SK-N-SH (cell line): ENCODE measurements around the gene PSMB5. TPM values are rescaled to one million over a fixed set of nuclear protein-coding genes. Genes with fewer than 3 reads are reported as not detected.

Experiments
- CTCF ChIA-PET: fragments of 300-600, 350-600 bp; formaldehyde crosslinking; extraction: SDS; loops from one replicate; lab custom pipeline; 2021; lab: Yijun Ruan, JAX
- POLR2A ChIA-PET: fragments of 350-600 bp; sonication (Branson Sonifier 250); formaldehyde crosslinking; extraction: SDS; loops from one replicate; lab custom pipeline; 2020; ENCODE audit warnings: antibody characterized with exemption, inconsistent platforms; lab: Yijun Ruan, JAX
- DNase-seq: peaks from one replicate; pipeline ENCODE4 v3.0.0; 2012
- H2AFZ ChIP-seq: fragments of 200-600 bp; sonication (generic); 2 replicates; pipeline ENCODE4 v1.8.1; 2016; ENCODE audit warnings: antibody characterized with exemption, mild to moderate bottlenecking, low read depth
- H3F3A ChIP-seq: fragments of 200-600 bp; sonication (generic); replicated peaks from 2 replicates; pipeline ENCODE3; 2016; ENCODE audit warnings: antibody characterized with exemption, mild to moderate bottlenecking; ENCODE audit not compliant: insufficient read depth
- H3K27ac ChIP-seq, 2 experiments: fragments of 200-500 bp in 1 of 2; fragments of 200-600 bp in 1 of 2; sonication (Bioruptor generic) in 1 of 2; sonication (generic), shearing (Covaris generic) in 1 of 2; 2 replicates each; pipeline versions ENCODE4 v1.5.1 to v1.6.1; 2014 to 2016; ENCODE audit warnings: low read depth in 2 of 2, inconsistent platforms in 1 of 2, low read length in 1 of 2, mild to moderate bottlenecking in 1 of 2, mixed read lengths in 1 of 2
- H3K27me3 ChIP-seq: fragments of 200-600 bp; sonication (generic), shearing (Covaris generic); 2 replicates; pipeline ENCODE4 v1.6.1; 2016; ENCODE audit warnings: mixed run types; ENCODE audit not compliant: insufficient read depth
- H3K36me3 ChIP-seq, 2 experiments: fragments of 200-500 bp in 1 of 2; fragments of 200-600 bp in 1 of 2; sonication (Bioruptor generic) in 1 of 2; sonication (generic) in 1 of 2; replicated peaks in 1 of 2; 2 replicates each; pipeline versions ENCODE3 to v1.5.1; 2014 to 2016; ENCODE audit warnings: low read length in 1 of 2, mild to moderate bottlenecking in 1 of 2; ENCODE audit not compliant: insufficient read depth in 2 of 2, control insufficient read depth in 1 of 2
- H3K4me1 ChIP-seq, 2 experiments: fragments of 200-500 bp in 1 of 2; fragments of 200-600 bp in 1 of 2; sonication (Bioruptor generic) in 1 of 2; sonication (generic), shearing (Covaris generic) in 1 of 2; 2 replicates each; pipeline versions ENCODE4 v1.5.1 to v1.6.1; 2014 to 2016; ENCODE audit warnings: low read depth in 1 of 2, low read length in 1 of 2, mixed run types in 1 of 2; ENCODE audit not compliant: insufficient read depth in 2 of 2, control insufficient read depth in 1 of 2
- H3K4me2 ChIP-seq: fragments of 200-600 bp; sonication (generic), shearing (Covaris generic); 2 replicates; pipeline ENCODE4 v1.6.1; 2017; ENCODE audit warnings: mixed run types
- H3K4me3 ChIP-seq, 2 experiments: fragments of 200-500 bp in 1 of 2; fragments of 200-600 bp in 1 of 2; sonication (Bioruptor generic) in 1 of 2; sonication (generic), shearing (Covaris generic) in 1 of 2; 2 replicates each; pipeline versions ENCODE4 v1.5.1 to v1.8.1; 2014 to 2016; ENCODE audit warnings: low read depth in 2 of 2, inconsistent platforms in 1 of 2, low read length in 1 of 2, mild to moderate bottlenecking in 1 of 2, mixed read lengths in 1 of 2, moderate library complexity in 1 of 2
- H3K79me2 ChIP-seq: fragments of 200-600 bp; sonication (generic); 2 replicates; pipeline ENCODE4 v1.8.1; 2017; ENCODE audit warnings: mild to moderate bottlenecking; ENCODE audit not compliant: insufficient read depth
- H3K9ac ChIP-seq: fragments of 200-600 bp; sonication (generic); 2 replicates; pipeline ENCODE4 v1.6.1; 2017; ENCODE audit warnings: mixed run types
- H3K9me2 ChIP-seq: fragments of 200-600 bp; sonication (generic); 2 replicates; pipeline ENCODE4 v1.6.1; 2017; ENCODE audit warnings: mixed run types
- H3K9me3 ChIP-seq: fragments of 200-600 bp; sonication (generic); 2 replicates; pipeline ENCODE4 v1.6.1; 2017; ENCODE audit warnings: mixed run types, mild to moderate bottlenecking, moderate library complexity
- H4K20me1 ChIP-seq: fragments of 200-600 bp; sonication (generic); 2 replicates; pipeline ENCODE4 v1.6.1; 2017; ENCODE audit warnings: mild to moderate bottlenecking, mixed run types; ENCODE audit not compliant: insufficient read depth
- CHD2 ChIP-seq: fragments of 150-350 bp; IDR thresholded peaks from 2 replicates; pipeline ENCODE4 v1.6.1; 2018; ENCODE audit warnings: low read length; ENCODE audit not compliant: partially characterized antibody
- ELF1 ChIP-seq: IDR thresholded peaks from 2 replicates; pipeline ENCODE4 v1.4.0; 2012
- GABPA ChIP-seq: IDR thresholded peaks from 2 replicates; pipeline ENCODE4 v1.4.0; 2012; ENCODE audit warnings: low read depth, mild to moderate bottlenecking
- MEF2A ChIP-seq: IDR thresholded peaks from 2 replicates; pipeline ENCODE4 v1.4.0; 2012; ENCODE audit warnings: low read depth, borderline replicate concordance
- MXI1 ChIP-seq: IDR thresholded peaks from 2 replicates; pipeline ENCODE4 v1.6.1; 2012; ENCODE audit warnings: mild to moderate bottlenecking, low read depth, low read length, improper control_type of control experiment
- NFIC ChIP-seq: IDR thresholded peaks from 2 replicates; pipeline ENCODE4 v1.4.0; 2012; ENCODE audit warnings: borderline replicate concordance
- POLR2AphosphoS5 ChIP-seq: IDR thresholded peaks from 2 replicates; pipeline ENCODE4 v1.6.1; 2012; ENCODE audit warnings: low read depth, low read length
- RAD21 ChIP-seq: IDR thresholded peaks from 2 replicates; pipeline ENCODE4 v1.6.1; 2012; ENCODE audit warnings: mild to moderate bottlenecking, low read length
- RFX5 ChIP-seq: IDR thresholded peaks from 2 replicates; pipeline ENCODE4 v1.6.1; 2012; ENCODE audit warnings: mild to moderate bottlenecking, improper control_type of control experiment, low read length
- SIN3A ChIP-seq: IDR thresholded peaks from 2 replicates; pipeline ENCODE4 v1.6.1; 2012; ENCODE audit warnings: low read depth, mild to moderate bottlenecking, low read length, moderate library complexity, borderline replicate concordance
- SMC3 ChIP-seq: IDR thresholded peaks from 2 replicates; pipeline ENCODE4 v1.6.1; 2012; ENCODE audit warnings: low read depth, low read length, improper control_type of control experiment
- TAF1 ChIP-seq: IDR thresholded peaks from 2 replicates; pipeline ENCODE4 v1.6.1; 2012; ENCODE audit warnings: low read depth, mild to moderate bottlenecking, low read length, moderate library complexity, borderline replicate concordance
- YY1 ChIP-seq: IDR thresholded peaks from 2 replicates; pipeline ENCODE4 v1.4.0; 2012; ENCODE audit warnings: low read depth, mild to moderate bottlenecking
- WGBS: methylation state at CpG from one replicate; pipeline ENCODE4 v1.1.6; 2017; ENCODE audit warnings: low lambda C conversion rate; 5-methylcytosine and 5-hydroxymethylcytosine counted together
- polyA plus RNA-seq, 3 experiments: library from polyadenylated mRNA; depleted of rRNA; stranded (reverse); fragments of >200 nt; gene quantifications; 2 replicates each; pipeline ENCODE4 v1.2.3, GENCODE V29; 2012
- TF ChIP-seq, protein P1 (sequence below): IDR thresholded peaks from 2 replicates; pipeline ENCODE4 v1.6.1; 2012; ENCODE audit warnings: mild to moderate bottlenecking, low read depth, low read length, moderate library complexity

Gene PSMB5
- polyA plus RNA-seq (2012; rRNA removed) = 337 and 401 TPM in 2 replicates
- polyA plus RNA-seq (2012; cell fraction: cytosol; rRNA removed) = 295 and 345 TPM in 2 replicates
- polyA plus RNA-seq (2012; cell fraction: nucleus; rRNA removed) = 185 and 217 TPM in 2 replicates

DNA sequence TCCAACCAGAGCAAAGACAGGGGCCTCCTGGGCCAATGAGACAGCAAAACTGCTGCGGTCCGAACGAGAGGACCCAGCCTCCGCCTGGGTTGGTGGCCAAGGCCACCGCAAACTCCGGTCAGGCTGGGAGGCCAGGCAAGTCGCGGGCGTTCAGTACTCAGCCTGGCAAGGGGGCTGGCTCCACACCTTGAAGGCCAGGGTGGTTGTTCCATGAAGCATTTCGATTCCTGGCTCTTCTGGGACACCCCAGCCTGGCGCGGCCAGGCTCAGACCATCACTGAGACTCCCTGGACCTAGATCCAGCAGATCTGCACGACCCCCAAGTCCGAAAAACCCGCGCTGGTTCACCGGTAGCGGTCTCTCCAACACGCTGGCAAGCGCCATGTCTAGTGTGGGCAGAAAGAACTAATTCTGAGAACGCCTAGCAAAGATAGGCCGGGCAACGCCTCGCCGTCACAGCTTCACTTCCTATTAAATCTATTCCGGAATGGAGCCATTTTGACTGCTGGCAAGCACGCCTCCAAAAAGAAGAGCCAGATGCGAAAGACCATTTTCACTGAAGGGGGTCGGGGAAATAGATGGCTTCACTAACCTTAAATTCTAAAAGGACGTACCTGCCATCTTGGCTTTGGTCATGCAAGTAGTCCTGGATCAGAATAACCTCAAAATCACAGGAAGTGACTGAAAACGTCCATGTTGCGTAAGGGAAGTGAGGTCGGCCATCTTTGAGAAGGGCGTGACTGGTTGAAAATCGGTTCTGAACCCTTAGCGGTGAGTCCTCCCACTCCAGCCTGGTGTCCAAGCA lies at the start of gene PSMB5:
Gene PSMB5 (minus strand): TSS at position 403 of the 805 bp plus-strand sequence. CDS start 19 bp downstream, at position 384.
- H3K36me3 ChIP-seq = peaks cover 14 to 30% of the 10 kb centered on the region in 2 experiments
- H3K4me3 ChIP-seq = peak within 1 kb of the TSS; percentile 72 to 94
- WGBS = 3% methylated on average over 16 of the region's 36 CpGs
- H3K4me2 ChIP-seq = peak within 1 kb of the TSS; percentile 91
- POLR2A ChIA-PET = interaction anchor here (1.0 to 1.2 kb wide), 3 partner anchors 17 to 28 kb away, joined by 3 read pairs; no protein-coding TSS in a partner anchor
- CTCF ChIA-PET = interaction anchor here (0.6 to 2.1 kb wide), 10 partner anchors 13 to 68 kb away, joined by 3 to 8 read pairs (median 5); no protein-coding TSS in a partner anchor
- peaks cover 46% of the 10 kb centered on the region for H3K79me2 ChIP-seq
- peak; percentile 90 for DNase-seq
- peak; percentile 39 for TF ChIP-seq CHD2
- 0 out of 2 replicates have a peak, but pooled peaks have one; percentile 10 for TF ChIP-seq SMC3
- TF ChIP-seq, protein P1, sequence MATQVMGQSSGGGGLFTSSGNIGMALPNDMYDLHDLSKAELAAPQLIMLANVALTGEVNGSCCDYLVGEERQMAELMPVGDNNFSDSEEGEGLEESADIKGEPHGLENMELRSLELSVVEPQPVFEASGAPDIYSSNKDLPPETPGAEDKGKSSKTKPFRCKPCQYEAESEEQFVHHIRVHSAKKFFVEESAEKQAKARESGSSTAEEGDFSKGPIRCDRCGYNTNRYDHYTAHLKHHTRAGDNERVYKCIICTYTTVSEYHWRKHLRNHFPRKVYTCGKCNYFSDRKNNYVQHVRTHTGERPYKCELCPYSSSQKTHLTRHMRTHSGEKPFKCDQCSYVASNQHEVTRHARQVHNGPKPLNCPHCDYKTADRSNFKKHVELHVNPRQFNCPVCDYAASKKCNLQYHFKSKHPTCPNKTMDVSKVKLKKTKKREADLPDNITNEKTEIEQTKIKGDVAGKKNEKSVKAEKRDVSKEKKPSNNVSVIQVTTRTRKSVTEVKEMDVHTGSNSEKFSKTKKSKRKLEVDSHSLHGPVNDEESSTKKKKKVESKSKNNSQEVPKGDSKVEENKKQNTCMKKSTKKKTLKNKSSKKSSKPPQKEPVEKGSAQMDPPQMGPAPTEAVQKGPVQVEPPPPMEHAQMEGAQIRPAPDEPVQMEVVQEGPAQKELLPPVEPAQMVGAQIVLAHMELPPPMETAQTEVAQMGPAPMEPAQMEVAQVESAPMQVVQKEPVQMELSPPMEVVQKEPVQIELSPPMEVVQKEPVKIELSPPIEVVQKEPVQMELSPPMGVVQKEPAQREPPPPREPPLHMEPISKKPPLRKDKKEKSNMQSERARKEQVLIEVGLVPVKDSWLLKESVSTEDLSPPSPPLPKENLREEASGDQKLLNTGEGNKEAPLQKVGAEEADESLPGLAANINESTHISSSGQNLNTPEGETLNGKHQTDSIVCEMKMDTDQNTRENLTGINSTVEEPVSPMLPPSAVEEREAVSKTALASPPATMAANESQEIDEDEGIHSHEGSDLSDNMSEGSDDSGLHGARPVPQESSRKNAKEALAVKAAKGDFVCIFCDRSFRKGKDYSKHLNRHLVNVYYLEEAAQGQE = no peak
- TF ChIP-seq ELF1 = peak; percentile 75
- no peak for TF ChIP-seq MEF2A
- peak; percentile 86 for TF ChIP-seq TAF1
- no peak for TF ChIP-seq RAD21
- TF ChIP-seq MXI1 = 0 out of 2 replicates have a peak, but pooled peaks have one; percentile 0
- peak; percentile 85 for TF ChIP-seq GABPA
- TF ChIP-seq YY1 = peak; percentile 99
- peak; percentile 48; the same call in 1 of the 2 replicates for TF ChIP-seq SIN3A
- no peak for TF ChIP-seq NFIC
- peak; percentile 91 for TF ChIP-seq POLR2AphosphoS5
- peak; percentile 52 for TF ChIP-seq RFX5
- TF ChIP-seq, all 33 proteins: peak for 10
- Histone ChIP-seq H3K27me3 (no peaks in the 10 kb centered on the region), H3K9ac (peak within 1 kb of the TSS; percentile 99), H3K4me1 (peaks cover 9 to 16% of the 10 kb centered on the region in 2 experiments; a peak in 3 of 4 replicates), H3K9me2 (no peaks in the 10 kb centered on the region), H4K20me1 (no peaks in the 10 kb centered on the region), H3F3A (no peaks in the 10 kb centered on the region), H2AFZ (peak within 1 kb of the TSS; percentile 80), H3K27ac (peak within 1 kb of the TSS; percentile 94 to 96), H3K9me3 (no peaks in the 10 kb centered on the region)
